OCI-LY1 (cell line): ENCODE data around the gene SRPRA.

Experiments
- H2AFZ ChIP-seq: fragments of 200-600 bp; sonication (generic), shearing (Covaris generic); 2 replicates; pipeline ENCODE4 v1.6.0; 2014; ENCODE audit warnings: antibody characterized with exemption, mild to moderate bottlenecking, low read length
- H3F3A ChIP-seq: fragments of 200-600 bp; sonication (generic), shearing (Covaris generic); 2 replicates; pipeline ENCODE4 v1.6.0; 2014; ENCODE audit warnings: mild to moderate bottlenecking, antibody characterized with exemption, low read length, moderate library complexity; ENCODE audit not compliant: insufficient read depth
- H3K27ac ChIP-seq: fragments of 200-600 bp; sonication (generic); 2 replicates; pipeline ENCODE4 v1.5.1; 2014; ENCODE audit warnings: low read length, mixed run types, mild to moderate bottlenecking, low read depth; ENCODE audit not compliant: poor library complexity, severe bottlenecking
- H3K27me3 ChIP-seq: fragments of 200-600 bp; sonication (generic); 2 replicates; pipeline ENCODE4 v1.6.0; 2014; ENCODE audit warnings: antibody characterized with exemption, mild to moderate bottlenecking, low read length, moderate library complexity; ENCODE audit not compliant: insufficient read depth
- H3K36me3 ChIP-seq: fragments of 200-600 bp; sonication (generic); 2 replicates; pipeline ENCODE4 v1.6.1; 2014; ENCODE audit warnings: mild to moderate bottlenecking, antibody characterized with exemption, low read length, moderate library complexity, mixed read lengths; ENCODE audit not compliant: insufficient read depth
- H3K4me1 ChIP-seq: fragments of 200-600 bp; sonication (generic); 2 replicates; pipeline ENCODE4 v1.5.1; 2014; ENCODE audit warnings: mild to moderate bottlenecking, low read length, moderate library complexity; ENCODE audit not compliant: insufficient read depth, severe bottlenecking
- H3K4me2 ChIP-seq: fragments of 200-600 bp; sonication (generic), shearing (Covaris generic); 2 replicates; pipeline ENCODE4 v1.6.1; 2014; ENCODE audit warnings: low read length
- H3K4me3 ChIP-seq: fragments of 200-600 bp; sonication (generic); 2 replicates; pipeline ENCODE4 v1.5.1; 2014; ENCODE audit warnings: low read length, low read depth, mild to moderate bottlenecking, mixed read lengths; ENCODE audit not compliant: poor library complexity, severe bottlenecking
- H3K79me2 ChIP-seq: fragments of 200-600 bp; shearing (Covaris generic); 2 replicates; pipeline ENCODE4 v1.6.1; 2016; ENCODE audit warnings: mixed run types, low read length, mixed read lengths; ENCODE audit not compliant: insufficient read depth
- H3K9ac ChIP-seq: fragments of 200-600 bp; sonication (generic), shearing (Covaris generic); 2 replicates; pipeline ENCODE4 v1.6.1; 2014; ENCODE audit warnings: mild to moderate bottlenecking, low read length, mixed read lengths
- H3K9me2 ChIP-seq: fragments of 200-600 bp; sonication (generic), shearing (Covaris generic); 2 replicates; pipeline ENCODE4 v1.6.1; 2014; ENCODE audit warnings: low read depth, mild to moderate bottlenecking, low read length, mixed read lengths
- H3K9me3 ChIP-seq: fragments of 200-600 bp; shearing (Covaris generic); 2 replicates; pipeline ENCODE4 v1.6.1; 2014; ENCODE audit warnings: low read length, mixed read lengths
- H4K20me1 ChIP-seq: fragments of 200-600 bp; sonication (generic), shearing (Covaris generic); 2 replicates; pipeline ENCODE4 v1.6.0; 2016; ENCODE audit warnings: mild to moderate bottlenecking, low read length; ENCODE audit not compliant: insufficient read depth
- CTCF ChIP-seq: fragments of 200-600 bp; sonication (generic), shearing (Covaris generic); IDR thresholded peaks from 2 replicates; pipeline ENCODE4 v1.5.1; 2017; ENCODE audit warnings: mild to moderate bottlenecking, antibody characterized with exemption, low read length, moderate library complexity, mixed read lengths
- EZH2 ChIP-seq: fragments of 200-600 bp; sonication (generic), shearing (Covaris generic); IDR thresholded peaks from 2 replicates; pipeline ENCODE4 v1.8.0; 2017; ENCODE audit warnings: borderline replicate concordance, mixed run types, mild to moderate bottlenecking, antibody characterized with exemption, low read length, moderate library complexity, mixed read lengths

The SRPRA gene

GRCh38 chr11:126281245-126281644 lies 12.6 kb upstream of the SRPRA start:
- no peaks in the 10 kb centered on the region for H4K20me1 ChIP-seq
- H3K4me1 ChIP-seq, result peaks cover 28% of the 10 kb centered on the region
- no peak overlapping the region for H3K9ac ChIP-seq
- no peak overlapping the region for H3K4me2 ChIP-seq
- no peak overlapping the region for H3K4me3 ChIP-seq
- no peaks in the 10 kb centered on the region for H3K27me3 ChIP-seq
- TF ChIP-seq EZH2 (no peak), CTCF (no peak)
- no peak overlapping the region for H2AFZ ChIP-seq
- H3K79me2 ChIP-seq, result no peaks in the 10 kb centered on the region
- no peaks in the 10 kb centered on the region for H3K9me3 ChIP-seq
- H3K27ac ChIP-seq, result no peak overlapping the region
- peaks cover 13% of the 10 kb centered on the region; the same call in 1 of the 2 replicates for H3K36me3 ChIP-seq
- H3K9me2 ChIP-seq, result no peaks in the 10 kb centered on the region
- H3F3A ChIP-seq, result no peaks in the 10 kb centered on the region

GRCh38 chr11:126280595-126280994 lies 11.9 kb upstream of the SRPRA start:
- no peak overlapping the region for H3K4me3 ChIP-seq
- no peak for TF ChIP-seq CTCF
- no peak for TF ChIP-seq EZH2
- no peaks in the 10 kb centered on the region for H3F3A ChIP-seq
- H3K4me2 ChIP-seq, result no peak overlapping the region; the same call in 1 of the 2 replicates
- no peaks in the 10 kb centered on the region for H3K9me3 ChIP-seq
- no peak overlapping the region for H3K27ac ChIP-seq
- H2AFZ ChIP-seq, result no peak overlapping the region
- peaks cover 18% of the 10 kb centered on the region; the same call in 1 of the 2 replicates for H3K36me3 ChIP-seq
- no peaks in the 10 kb centered on the region for H4K20me1 ChIP-seq
- H3K9ac ChIP-seq, result no peak overlapping the region
- H3K79me2 ChIP-seq, result no peaks in the 10 kb centered on the region
- peaks cover 28% of the 10 kb centered on the region for H3K4me1 ChIP-seq
- no peaks in the 10 kb centered on the region for H3K9me2 ChIP-seq
- no peaks in the 10 kb centered on the region for H3K27me3 ChIP-seq

- H2AFZ ChIP-seq, result no peak overlapping the region
- peaks cover 29% of the 10 kb centered on the region for H3K36me3 ChIP-seq
- H3K9ac ChIP-seq, result no peak overlapping the region
- no peaks in the 10 kb centered on the region for H3K9me2 ChIP-seq
- no peak overlapping the region for H3K4me2 ChIP-seq
- no peaks in the 10 kb centered on the region for H3F3A ChIP-seq
- no peaks in the 10 kb centered on the region for H3K9me3 ChIP-seq
- no peak overlapping the region for H3K27ac ChIP-seq
- no peaks in the 10 kb centered on the region for H4K20me1 ChIP-seq
- H3K79me2 ChIP-seq, result no peaks in the 10 kb centered on the region
- H3K4me1 ChIP-seq, result peaks cover 21% of the 10 kb centered on the region
- no peak for TF ChIP-seq CTCF
- TF ChIP-seq EZH2, result no peak
- no peaks in the 10 kb centered on the region for H3K27me3 ChIP-seq
- H3K4me3 ChIP-seq, result no peak overlapping the region
These were observed 10.5 kb upstream of the SRPRA start for GRCh38 chr11:126279191-126279590.
